ENCODE data around the gene PALD1.

Gene PALD1

DNA sequence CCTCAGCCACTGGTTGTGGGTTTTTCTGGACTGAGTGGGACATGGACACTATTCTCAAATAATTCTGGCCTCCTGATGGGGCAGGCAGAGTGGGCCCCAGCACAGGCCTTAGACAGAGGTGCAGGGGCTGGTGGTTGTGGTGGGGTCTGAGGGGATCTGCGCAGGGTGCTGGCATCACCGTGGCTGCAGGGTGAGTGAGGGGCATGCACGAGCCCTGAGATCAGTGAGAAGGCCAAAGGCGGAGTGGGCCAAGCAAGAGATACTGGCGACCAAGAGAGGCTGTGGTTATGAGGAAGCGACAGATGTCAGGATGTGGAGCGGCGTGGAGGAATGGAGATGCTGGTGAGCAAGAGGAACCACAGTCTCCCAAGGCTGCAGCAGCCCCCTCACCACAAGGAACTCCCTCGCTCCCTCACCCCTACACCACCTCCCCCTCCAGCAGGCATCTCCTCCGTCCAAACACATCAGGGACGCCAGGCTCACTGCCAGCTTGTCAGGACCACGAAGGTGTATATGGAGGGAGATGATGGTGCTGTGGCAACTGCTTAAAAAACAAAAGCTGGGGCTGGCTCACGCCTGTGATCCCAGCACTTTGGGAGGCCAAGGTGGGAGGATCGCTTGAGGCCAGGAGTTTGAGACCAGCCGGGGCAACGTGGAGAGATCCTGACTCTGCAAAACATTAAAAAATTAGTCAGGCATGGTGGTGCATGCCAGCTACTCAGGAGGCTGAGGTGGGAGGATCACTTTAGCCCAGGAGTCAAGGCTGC is 114.4 kb downstream of the PALD1 start:
- TF ChIP-seq TAF1 (IDR thresholded peaks at IDR 0.05; ENCODE audit: borderline replicate concordance, low read depth, low read length) (no peak), POLR2A (IDR thresholded peaks at IDR 0.05; ENCODE audit: low read depth, low read length) (no peak), POLR2AphosphoS5 (IDR thresholded peaks at IDR 0.05; ENCODE audit: low read depth, low read length) (no peak)
- FAIRE-seq (no peak), DNase-seq (ENCODE audit: insufficient read length) (no peak)

DNA sequence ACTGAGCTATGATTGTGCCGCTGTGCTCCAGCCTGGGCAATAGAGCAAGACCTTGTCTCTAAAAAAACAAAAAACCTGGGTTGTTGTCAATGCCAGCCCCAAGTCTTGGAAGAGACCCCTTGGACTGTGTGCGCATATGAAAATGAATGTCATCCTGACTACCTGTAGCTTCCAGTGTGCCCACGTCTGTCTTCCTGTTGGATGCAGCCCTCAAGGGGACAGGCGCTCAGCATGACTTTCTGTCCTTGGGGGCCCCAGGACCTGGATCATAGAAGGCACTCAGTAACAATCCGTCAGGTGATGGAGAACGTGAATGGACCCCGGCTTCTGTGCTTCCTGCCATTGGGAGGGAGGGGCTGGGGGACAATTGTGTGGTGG is 114.9 kb downstream of the PALD1 start:
- FAIRE-seq (no peak), DNase-seq (ENCODE audit: insufficient read length) (no peak)
- TF ChIP-seq TAF1 (IDR thresholded peaks at IDR 0.05; ENCODE audit: borderline replicate concordance, low read depth, low read length), result no peak

DNA sequence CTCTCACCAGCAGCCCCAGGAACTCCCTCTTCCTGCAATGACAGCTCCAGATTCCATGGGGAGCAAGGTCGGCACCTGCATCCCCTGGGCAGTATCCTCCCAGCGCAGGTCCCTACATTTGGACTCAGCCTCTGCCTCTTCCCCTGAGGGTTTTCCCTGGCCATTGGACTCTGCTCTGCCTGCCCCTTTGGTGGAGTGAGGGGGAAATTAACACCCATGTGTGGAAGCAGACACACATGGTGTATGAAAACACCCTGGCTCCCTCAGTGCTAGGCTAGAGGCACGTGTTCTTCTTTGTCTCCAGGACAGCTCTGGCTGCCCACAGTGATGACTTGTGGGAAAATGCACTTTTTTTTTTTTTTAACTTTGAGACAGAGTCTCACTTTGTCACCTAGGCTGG is 115.6 kb downstream of the PALD1 start:
- FAIRE-seq (no peak), DNase-seq (ENCODE audit: insufficient read length) (no peak)
- TF ChIP-seq TAF1 (IDR thresholded peaks at IDR 0.05; ENCODE audit: borderline replicate concordance, low read depth, low read length) (no peak), POLR2AphosphoS5 (IDR thresholded peaks at IDR 0.05; ENCODE audit: low read depth, low read length) (no peak), POLR2A (IDR thresholded peaks at IDR 0.05; ENCODE audit: low read depth, low read length) (no peak)

DNA sequence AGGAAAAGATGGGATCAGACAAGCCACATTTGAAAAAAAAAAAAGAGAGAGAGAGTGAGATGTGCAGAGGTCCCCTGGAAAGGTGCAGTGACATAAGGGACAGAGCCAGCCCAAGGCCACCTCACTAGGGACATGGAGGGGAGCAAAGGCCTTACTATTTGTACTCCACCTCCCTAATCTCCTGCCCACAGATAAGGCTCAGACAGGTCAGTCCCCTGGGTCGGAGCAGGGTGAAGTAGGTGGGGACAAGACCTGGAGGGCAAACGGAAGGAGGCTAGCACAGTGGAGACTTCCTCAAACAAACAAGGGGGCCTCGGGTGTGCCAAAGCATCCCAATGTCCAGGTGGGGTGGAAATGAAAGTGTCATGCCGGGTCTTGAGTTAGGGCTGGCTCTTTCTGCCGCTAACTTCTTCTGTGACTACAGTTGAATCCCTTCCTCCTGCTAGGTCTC is 117.0 kb downstream of the PALD1 start:
- FAIRE-seq (no peak), DNase-seq (ENCODE audit: insufficient read length) (no peak)
- TF ChIP-seq POLR2AphosphoS5 (IDR thresholded peaks at IDR 0.05; ENCODE audit: low read depth, low read length), result no peak
- no peak for TF ChIP-seq POLR2A (IDR thresholded peaks at IDR 0.05; ENCODE audit: low read depth, low read length)
- TF ChIP-seq TAF1 (IDR thresholded peaks at IDR 0.05; ENCODE audit: borderline replicate concordance, low read depth, low read length), result no peak

DNA sequence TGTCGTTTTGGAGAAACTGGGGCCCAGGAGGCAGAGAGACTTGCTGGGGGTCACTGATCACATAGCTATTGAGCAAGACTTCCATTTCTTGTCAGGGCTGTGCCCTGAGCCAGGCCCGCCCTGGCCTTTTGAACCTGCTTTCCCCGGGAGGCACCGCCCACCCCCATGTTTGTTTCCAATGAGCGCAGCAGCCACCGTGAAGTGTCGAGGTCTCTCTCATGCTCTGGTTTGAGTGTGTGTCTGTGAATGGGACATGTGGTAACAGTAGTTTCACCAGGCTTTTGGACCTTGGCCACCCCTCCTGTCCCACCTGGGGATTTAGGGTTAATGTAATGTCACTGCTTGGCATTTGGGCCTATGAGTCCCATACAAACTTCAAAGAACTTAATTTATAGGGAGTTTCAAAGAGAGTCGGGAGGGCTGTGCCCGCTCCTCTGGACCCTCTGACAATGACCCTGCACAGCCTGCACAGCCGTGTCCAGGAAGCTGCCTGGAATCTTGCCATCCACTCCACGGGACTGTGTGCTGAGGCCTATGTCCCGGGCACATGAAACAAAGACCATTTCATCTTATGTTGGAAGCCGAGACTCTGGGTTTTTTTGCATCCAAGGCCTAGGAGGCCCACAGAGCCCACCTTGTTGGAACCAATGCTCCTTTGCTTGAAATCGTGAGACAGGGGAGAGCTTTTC is 117.7 kb downstream of the PALD1 start:
- DNase-seq (ENCODE audit: insufficient read length) (no peak), FAIRE-seq (no peak)
- no peak for TF ChIP-seq POLR2AphosphoS5 (IDR thresholded peaks at IDR 0.05; ENCODE audit: low read depth, low read length)
- no peak for TF ChIP-seq TAF1 (IDR thresholded peaks at IDR 0.05; ENCODE audit: borderline replicate concordance, low read depth, low read length)
- TF ChIP-seq POLR2A (IDR thresholded peaks at IDR 0.05; ENCODE audit: low read depth, low read length), result no peak

DNA sequence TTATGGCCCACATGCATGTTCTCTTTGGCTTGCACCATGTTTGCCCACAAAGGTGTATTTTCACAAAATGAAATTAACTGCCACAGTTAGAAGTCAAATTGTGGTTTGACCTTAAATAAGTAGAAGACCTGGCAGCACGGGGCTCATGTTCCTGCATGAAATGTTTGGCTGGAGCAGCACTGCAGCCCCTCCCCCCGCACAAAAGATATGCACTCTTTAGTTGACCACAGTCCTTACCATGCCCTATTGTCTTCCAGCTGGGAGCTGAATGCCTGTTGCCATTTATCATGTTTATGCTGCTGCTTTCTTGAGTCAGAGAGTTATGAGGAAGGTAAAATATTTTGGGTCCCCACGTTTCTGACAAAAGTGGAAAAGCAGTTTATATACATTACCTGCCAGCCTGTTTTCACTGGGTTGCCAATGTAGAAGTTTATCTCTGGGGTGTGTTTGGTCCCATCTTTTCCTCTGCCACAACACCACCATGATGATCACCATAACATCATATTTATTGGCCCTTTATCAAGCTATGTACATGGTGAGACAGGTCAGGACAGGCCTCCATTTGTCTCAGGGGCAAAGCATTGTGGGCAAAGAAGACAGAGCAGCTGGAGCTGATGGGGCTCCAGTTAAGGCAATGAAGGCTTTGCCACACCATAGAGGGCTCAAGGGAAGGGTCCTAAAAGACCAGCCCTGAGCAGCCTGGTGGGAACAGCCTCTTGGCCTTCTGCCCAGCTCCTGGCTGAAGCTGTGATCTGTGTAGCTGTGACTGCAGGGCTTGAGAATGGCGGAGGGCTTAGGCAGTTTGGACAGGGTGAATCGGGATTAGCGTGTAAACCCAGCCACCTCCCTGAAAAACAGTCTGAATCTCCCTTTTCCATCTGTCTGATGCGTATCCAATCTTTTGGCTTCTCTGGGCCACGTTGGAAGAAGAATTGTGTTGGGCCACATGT is 118.6 kb downstream of the PALD1 start:
- FAIRE-seq (no peak), DNase-seq (ENCODE audit: insufficient read length) (no peak)
- TF ChIP-seq POLR2A (IDR thresholded peaks at IDR 0.05; ENCODE audit: low read depth, low read length), result no peak
- TF ChIP-seq TAF1 (IDR thresholded peaks at IDR 0.05; ENCODE audit: borderline replicate concordance, low read depth, low read length), result no peak
- TF ChIP-seq POLR2AphosphoS5 (IDR thresholded peaks at IDR 0.05; ENCODE audit: low read depth, low read length), result no peak

DNA sequence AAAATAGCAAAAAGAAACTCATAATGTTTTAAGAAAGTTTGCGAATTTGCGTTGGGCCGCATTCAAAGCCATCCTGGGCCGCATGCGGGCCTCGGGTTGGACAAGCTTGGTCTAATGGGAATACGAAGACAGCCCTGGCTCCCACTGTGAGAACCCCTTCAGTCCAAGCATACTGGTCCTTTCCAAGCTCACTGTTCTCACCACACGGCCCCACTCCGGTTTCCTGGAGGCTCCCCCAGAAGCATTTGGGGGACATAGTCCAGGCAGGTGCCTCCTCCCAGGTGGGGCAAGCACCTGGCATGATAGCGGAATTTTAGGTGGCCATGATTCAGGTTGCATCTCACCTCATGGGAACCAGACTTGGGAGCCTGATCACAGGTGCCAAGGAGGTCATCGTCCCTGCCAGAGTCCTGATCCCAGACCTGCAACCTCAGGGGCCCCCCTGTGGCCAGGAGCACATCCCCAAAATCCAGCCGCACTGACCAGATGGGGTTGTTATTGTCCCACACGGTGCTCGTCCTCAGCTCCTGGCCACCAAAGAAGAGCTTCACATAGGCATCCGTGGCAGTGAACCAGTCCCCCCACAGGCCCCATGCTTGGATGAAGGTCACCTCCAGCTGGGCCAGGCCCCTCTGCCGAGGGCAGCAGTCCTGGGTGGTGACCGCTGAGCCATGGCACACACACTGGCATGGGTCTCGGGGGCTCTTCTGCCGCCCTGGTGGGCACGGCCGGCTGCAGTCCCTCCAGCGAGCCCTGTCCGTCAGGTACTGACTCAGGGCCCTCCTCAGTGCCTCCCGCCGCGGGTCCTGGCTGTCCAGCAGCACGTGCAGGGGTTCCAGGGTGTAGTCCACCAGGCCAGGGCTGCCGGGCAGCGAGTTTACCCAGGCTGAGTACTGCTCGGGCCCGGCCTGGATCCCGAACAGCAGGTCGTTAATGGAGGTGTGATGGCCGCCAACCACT is 119.6 kb downstream of the PALD1 start:
- no peak for FAIRE-seq
- DNase-seq (ENCODE audit: insufficient read length), result no peak
- TF ChIP-seq POLR2A (IDR thresholded peaks at IDR 0.05; ENCODE audit: low read depth, low read length) (no peak), TAF1 (IDR thresholded peaks at IDR 0.05; ENCODE audit: borderline replicate concordance, low read depth, low read length) (no peak), POLR2AphosphoS5 (IDR thresholded peaks at IDR 0.05; ENCODE audit: low read depth, low read length) (no peak)

DNA sequence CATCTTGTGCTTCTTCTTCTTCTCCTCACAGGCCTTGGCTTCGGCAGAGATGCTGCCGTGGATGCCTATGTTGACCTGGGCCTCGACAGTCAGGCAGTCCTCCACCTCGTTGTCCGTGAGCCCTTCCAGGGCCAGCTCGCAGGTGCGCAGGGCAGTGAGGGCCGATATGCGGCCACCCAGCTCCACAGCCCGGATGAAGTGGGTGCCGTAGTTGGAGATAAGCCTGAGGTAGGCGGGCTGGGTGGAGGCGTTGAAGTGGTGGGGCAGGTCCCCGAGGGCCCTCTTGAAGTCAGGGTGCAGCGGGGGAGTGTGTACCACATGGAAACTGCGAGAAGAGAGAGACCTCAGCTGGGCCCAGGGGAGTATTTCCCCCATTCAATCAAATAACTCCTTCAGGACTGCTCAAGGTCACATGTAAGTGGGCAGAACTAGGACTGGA is 120.3 kb downstream of the PALD1 start:
- FAIRE-seq (no peak), DNase-seq (ENCODE audit: insufficient read length) (no peak)
- TF ChIP-seq POLR2A (IDR thresholded peaks at IDR 0.05; ENCODE audit: low read depth, low read length), result no peak
- no peak for TF ChIP-seq POLR2AphosphoS5 (IDR thresholded peaks at IDR 0.05; ENCODE audit: low read depth, low read length)
- TF ChIP-seq TAF1 (IDR thresholded peaks at IDR 0.05; ENCODE audit: borderline replicate concordance, low read depth, low read length), result no peak

DNA sequence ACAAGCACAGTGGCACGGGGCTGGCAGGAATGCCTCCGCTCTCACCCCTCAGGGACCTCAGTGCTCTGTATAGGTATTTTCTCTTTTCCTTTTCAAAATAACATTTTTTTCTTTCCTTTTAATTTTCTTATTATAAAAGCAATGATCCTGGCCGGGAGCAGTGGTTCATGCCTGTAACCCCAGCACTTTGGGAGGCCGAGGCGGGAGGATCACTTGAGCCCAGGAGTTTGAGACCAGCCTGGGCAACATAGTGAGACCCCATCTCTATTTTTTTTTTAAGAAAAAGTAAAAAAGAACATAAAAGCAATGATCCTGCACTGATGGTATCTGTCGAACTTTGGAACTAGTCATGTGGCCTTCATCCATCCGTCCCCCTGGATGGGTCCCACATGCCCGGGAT is 120.8 kb downstream of the PALD1 start:
- no peak for FAIRE-seq
- no peak for TF ChIP-seq POLR2A (IDR thresholded peaks at IDR 0.05; ENCODE audit: low read depth, low read length)
- TF ChIP-seq POLR2AphosphoS5 (IDR thresholded peaks at IDR 0.05; ENCODE audit: low read depth, low read length), result no peak
- no peak for TF ChIP-seq TAF1 (IDR thresholded peaks at IDR 0.05; ENCODE audit: borderline replicate concordance, low read depth, low read length)

DNA sequence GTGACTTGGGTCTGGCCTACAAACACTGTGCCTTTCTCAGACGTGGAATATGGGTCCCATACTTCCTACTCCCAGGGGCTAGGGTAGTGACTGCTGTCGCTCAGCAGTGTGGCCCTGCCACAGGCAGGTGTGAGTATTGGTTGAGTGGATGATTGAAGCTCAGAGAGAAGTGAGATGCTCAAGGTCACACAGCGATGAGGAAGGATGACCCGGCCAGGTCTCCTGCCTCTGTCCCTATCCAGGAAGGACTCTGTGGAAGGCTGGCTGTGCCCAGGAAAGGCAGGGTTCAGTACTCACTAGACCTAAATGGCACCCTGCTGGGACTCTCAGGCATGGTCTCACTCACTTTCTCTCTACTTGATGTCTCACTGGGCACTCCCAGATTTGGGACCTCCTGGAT is 121.2 kb downstream of the PALD1 start:
- FAIRE-seq (peak; percentile 51), DNase-seq (ENCODE audit: insufficient read length) (no peak)
- TF ChIP-seq POLR2A (IDR thresholded peaks at IDR 0.05; ENCODE audit: low read depth, low read length) (no peak), POLR2AphosphoS5 (IDR thresholded peaks at IDR 0.05; ENCODE audit: low read depth, low read length) (no peak), TAF1 (IDR thresholded peaks at IDR 0.05; ENCODE audit: borderline replicate concordance, low read depth, low read length) (no peak)

More for the DNA sequence above, 120.8 kb downstream of the PALD1 start:
- no peak for DNase-seq (ENCODE audit: insufficient read length)

Data from GM12892 (cell line).